NT2/D1 (cell line): ENCODE results near the gene TKT.

Experiments
- YY1 ChIP-seq: IDR thresholded peaks from 2 replicates; pipeline ENCODE4 v1.6.1; 2011; ENCODE audit not compliant: insufficient read length, insufficient read depth
- ZNF274 ChIP-seq: IDR thresholded peaks from 2 replicates; pipeline ENCODE4 v1.6.1; 2011; ENCODE audit warnings: mild to moderate bottlenecking, low read depth, low read length

DNA sequence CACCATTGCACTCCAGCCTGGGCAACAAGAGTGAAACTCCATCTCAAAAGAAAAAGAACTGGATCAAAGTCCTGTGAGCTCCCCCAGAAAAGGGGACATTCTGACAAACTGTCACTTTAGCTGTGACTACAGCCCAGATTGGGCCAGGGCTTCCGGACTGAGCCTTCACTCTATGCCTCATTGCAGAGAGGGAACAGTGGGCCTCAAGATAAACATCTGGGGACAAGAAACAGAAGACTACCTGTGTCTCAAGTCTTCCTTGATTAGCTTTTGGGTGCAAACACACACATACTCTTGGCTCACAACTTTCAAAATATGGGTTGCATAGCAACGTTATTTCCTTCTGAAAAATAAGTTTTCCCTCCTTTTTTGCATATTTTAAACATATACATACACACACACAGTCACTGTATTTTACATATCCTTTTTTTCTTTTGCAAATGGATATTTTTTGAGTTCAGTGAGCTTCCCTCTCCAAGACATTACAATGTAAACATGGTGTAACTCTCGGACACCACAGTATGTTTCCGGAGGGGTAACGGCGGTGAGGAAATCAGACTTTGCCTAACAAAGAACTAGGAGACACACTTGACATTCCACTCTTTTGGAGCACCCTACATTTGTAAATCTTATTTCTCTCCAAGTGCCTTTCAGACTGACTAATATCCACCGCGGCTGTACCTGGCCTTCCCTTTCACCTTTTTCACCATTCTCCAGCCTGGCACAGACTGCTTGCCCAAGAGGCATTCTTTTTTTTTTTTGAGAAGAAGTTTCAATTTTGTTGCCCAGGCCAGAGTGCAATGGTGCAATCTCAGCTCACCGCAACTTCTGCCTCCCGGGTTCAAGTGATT, 3.5 kb downstream of the TKT start:
- TF ChIP-seq YY1, result no peak
- TF ChIP-seq ZNF274, result no peak
